Stomach (tissue), 9 donors: ENCODE data around the gene PLCB1. TPM values are rescaled to one million over a fixed set of nuclear protein-coding genes. Genes with fewer than 3 reads are reported as not detected.

Experiments used
- DNase-seq, 2 donors: peaks; one replicate each; pipeline versions ENCODE4 v3.0.0 to v3.0.0-alpha.2; 2013 to 2019
- H3K27ac ChIP-seq, 5 donors: fragments of 200-600 bp in 4 of 5; sonication (generic) in 4 of 5; one replicate each; pipeline ENCODE4 v1.5.1; 2013 to 2019; ENCODE audit warnings: mild to moderate bottlenecking in 1 of 5, moderate library complexity in 1 of 5
- H3K27me3 ChIP-seq, 3 donors: fragments of 200-600 bp; sonication (generic); one replicate each; pipeline ENCODE4 v1.5.1; 2017 to 2019; ENCODE audit warnings: mixed run types in 1 of 3
- H3K36me3 ChIP-seq, 4 donors: fragments of 200-600 bp; sonication (generic); 1 replicate in 3 of 4; 2 replicates in 1 of 4; pipeline ENCODE4 v1.5.1; 2016 to 2019
- H3K4me1 ChIP-seq, 4 donors: fragments of 200-600 bp; sonication (generic); one replicate each; pipeline ENCODE4 v1.5.1; 2016 to 2019
- H3K4me3 ChIP-seq, 4 donors: fragments of 200-600 bp; sonication (generic) in 3 of 4; one replicate each; pipeline ENCODE4 v1.5.1; 2016 to 2019; ENCODE audit warnings: mild to moderate bottlenecking in 1 of 4
- H3K9me3 ChIP-seq, 4 donors: fragments of 200-600 bp; sonication (generic); one replicate each; pipeline ENCODE4 v1.5.1; 2016 to 2019
- CTCF ChIP-seq, 7 experiments: fragments of 450-650 bp in 4 of 7; fragments of 200-600 bp in 3 of 7; sonication (generic) in 3 of 7; IDR thresholded peaks; one replicate each; pipeline ENCODE4 v1.5.1; 2016 to 2019; ENCODE audit warnings: antibody characterized with exemption in 7 of 7, control low read depth in 2 of 7, mild to moderate bottlenecking in 1 of 7
- EP300 ChIP-seq: sonication (generic); formaldehyde crosslinking; IDR thresholded peaks from one replicate; pipeline ENCODE4 v1.6.1; 2017; ENCODE audit warnings: antibody characterized with exemption
- POLR2A ChIP-seq, 4 donors: fragments of 450-650 bp; IDR thresholded peaks; one replicate each; pipeline ENCODE4 v1.6.1; 2016; ENCODE audit warnings: antibody characterized with exemption in 4 of 4, control low read depth in 2 of 4, mild to moderate bottlenecking in 1 of 4, moderate library complexity in 1 of 4
- POLR2AphosphoS5 ChIP-seq, 3 donors: sonication (generic); formaldehyde crosslinking; IDR thresholded peaks; one replicate each; pipeline ENCODE4 v1.6.1; 2016; ENCODE audit warnings: antibody characterized with exemption in 3 of 3
- WGBS, 5 donors: extraction: QIAGEN DNeasy Blood & Tissue Kit in 3 of 5; methylation state at CpG; one replicate each; pipeline versions ENCODE4 v1.1.5 to v1.1.7; 2013 to 2018; 5-methylcytosine and 5-hydroxymethylcytosine counted together
- intact Hi-C: fragments of 100-400 bp; cut with DNase I; formaldehyde crosslinking; loops from one replicate; pipeline ENCODE4 v1.15.1; 2023; ENCODE audit warnings: low total_unique reads
- polyA plus RNA-seq, 3 donors: library from polyadenylated mRNA; stranded (reverse); fragments of 200-250 nt; gene quantifications; one replicate each; pipeline ENCODE4 v1.2.3, GENCODE V29; 2013
- total RNA-seq, 5 donors: library from RNA; depleted of rRNA; stranded (reverse); fragments of >200 nt; gene quantifications; one replicate each; pipeline versions ENCODE4 v1.1.0 to v1.2.3, GENCODE V29; 2014 to 2016
- donor health status: healthy with polysubstance abuse.
- donor health status: Bipolar disorder and iron deficiency.
- donor health status: healthy.

Gene PLCB1
- total and polyA plus RNA-seq, 8 donors = 4.1 to 66.5 (median 11.7) TPM

DNA sequence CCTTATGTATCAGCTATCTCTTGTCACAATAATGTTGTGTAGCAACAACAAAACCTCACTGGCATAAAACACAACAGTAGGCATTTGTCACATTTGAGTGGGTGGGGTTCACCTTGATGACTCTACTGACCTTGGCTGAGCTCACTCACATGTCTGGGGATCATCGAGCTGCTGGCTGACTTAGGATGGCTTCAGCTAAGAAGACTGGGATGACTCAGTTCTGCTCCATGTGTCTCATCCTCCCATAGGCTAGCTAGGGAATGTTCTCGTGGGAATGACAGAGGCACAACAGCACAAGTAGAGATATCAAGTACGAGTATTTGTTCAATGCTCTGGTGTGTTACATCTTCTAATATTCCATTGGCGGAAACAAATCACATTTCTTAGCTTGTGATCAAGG lies 167.9 kb downstream of the PLCB1 start:
- TF ChIP-seq EP300 = no peak
- TF ChIP-seq CTCF (IDR thresholded peaks at IDR 0.05) = no peak
- TF ChIP-seq POLR2AphosphoS5 (IDR thresholded peaks at IDR 0.05) = no peak
- no peak for TF ChIP-seq POLR2A (IDR thresholded peaks at IDR 0.05)
- intact Hi-C loops = no loop called here
- DNase-seq = no peak
- no peaks in the 10 kb centered on the region for H3K9me3 ChIP-seq
- H3K27ac ChIP-seq = no peak overlapping the region
- peaks cover 0 to 18% (median 9%) of the 10 kb centered on the region in 4 donors for H3K4me1 ChIP-seq
- H3K4me3 ChIP-seq = no peak overlapping the region
- H3K27me3 ChIP-seq = no peaks in the 10 kb centered on the region
- WGBS, 5 donors = 87 to 98% (median 93%) methylated on average over 4 of the region's 4 CpGs
- no peaks in the 10 kb centered on the region for H3K36me3 ChIP-seq

- Histone ChIP-seq H3K27me3 (no peaks in the 10 kb centered on the region), H3K4me3 (no peak overlapping the region), H3K4me1 (peaks cover 0 to 19% (median 9%) of the 10 kb centered on the region in 4 donors), H3K9me3 (no peaks in the 10 kb centered on the region), H3K27ac (no peak overlapping the region), H3K36me3 (no peaks in the 10 kb centered on the region)
- WGBS, 5 donors = 75 to 90% (median 89%) methylated on average over 4 of the region's 4 CpGs
- DNase-seq = no peak
- intact Hi-C loops = no loop called here
- TF ChIP-seq POLR2A (IDR thresholded peaks at IDR 0.05) (no peak), EP300 (no peak), CTCF (IDR thresholded peaks at IDR 0.05) (no peak), POLR2AphosphoS5 (IDR thresholded peaks at IDR 0.05) (no peak)
Observed at GRCh38 chr20:8301655-8302054, 169.6 kb downstream of the PLCB1 start.

DNA sequence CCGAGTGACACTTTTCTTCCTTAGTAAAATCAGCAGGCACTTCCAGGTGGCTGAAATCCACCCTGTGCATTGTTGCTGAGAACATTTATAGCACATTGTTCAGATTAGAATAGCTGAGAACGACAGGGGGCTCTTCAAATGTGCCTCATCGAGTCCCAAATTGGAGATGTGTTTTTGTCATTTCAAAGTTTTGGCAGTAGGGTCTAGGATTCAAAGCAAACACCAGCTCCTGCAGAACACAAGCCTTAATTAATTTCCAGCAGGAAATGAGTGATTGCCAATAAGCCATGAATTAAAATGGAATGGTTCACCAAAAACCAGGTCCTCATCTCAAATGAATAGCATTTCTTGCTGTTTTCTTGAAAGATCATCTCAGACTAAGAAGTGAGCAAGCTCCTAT lies 171.6 kb downstream of the PLCB1 start:
- Histone ChIP-seq H3K27ac (no peak overlapping the region), H3K27me3 (no peaks in the 10 kb centered on the region), H3K4me3 (no peak overlapping the region), H3K36me3 (no peaks in the 10 kb centered on the region), H3K4me1 (peaks cover 0 to 26% (median 12%) of the 10 kb centered on the region in 4 donors), H3K9me3 (no peaks in the 10 kb centered on the region)
- TF ChIP-seq CTCF (IDR thresholded peaks at IDR 0.05) = no peak
- intact Hi-C loops = no loop called here
- no peak for DNase-seq
- WGBS, 5 donors = 58 to 80% (median 69%) methylated on average over 3 of the region's 3 CpGs

- Histone ChIP-seq H3K4me3 (no peak overlapping the region), H3K27me3 (no peaks in the 10 kb centered on the region), H3K36me3 (no peaks in the 10 kb centered on the region), H3K27ac (no peak overlapping the region), H3K4me1 (peaks cover 0 to 29% (median 15%) of the 10 kb centered on the region in 4 donors), H3K9me3 (no peaks in the 10 kb centered on the region)
- intact Hi-C loops = no loop called here
- 42 to 68% (median 57%) methylated on average over 1 of the region's 1 CpG for WGBS, 5 donors
- no peak for TF ChIP-seq POLR2A (IDR thresholded peaks at IDR 0.05)
- no peak for TF ChIP-seq CTCF (IDR thresholded peaks at IDR 0.05)
- no peak for TF ChIP-seq POLR2AphosphoS5 (IDR thresholded peaks at IDR 0.05)
- TF ChIP-seq EP300 = no peak
- DNase-seq = peak in 1 of 2 donors; percentile 22
Observed at GRCh38 chr20:8304124-8304816, 172.2 kb downstream of the PLCB1 start.
